ENCODE measurements around the gene PTCRA. TPM values are rescaled to one million over a fixed set of nuclear protein-coding genes. Genes with fewer than 3 reads are reported as not detected.

PTCRA gene
- total and polyA plus RNA-seq, 2 donors (not counting 3 experiments of a cell fraction or from before 2014, with no cell fraction given), result not detected

DNA sequence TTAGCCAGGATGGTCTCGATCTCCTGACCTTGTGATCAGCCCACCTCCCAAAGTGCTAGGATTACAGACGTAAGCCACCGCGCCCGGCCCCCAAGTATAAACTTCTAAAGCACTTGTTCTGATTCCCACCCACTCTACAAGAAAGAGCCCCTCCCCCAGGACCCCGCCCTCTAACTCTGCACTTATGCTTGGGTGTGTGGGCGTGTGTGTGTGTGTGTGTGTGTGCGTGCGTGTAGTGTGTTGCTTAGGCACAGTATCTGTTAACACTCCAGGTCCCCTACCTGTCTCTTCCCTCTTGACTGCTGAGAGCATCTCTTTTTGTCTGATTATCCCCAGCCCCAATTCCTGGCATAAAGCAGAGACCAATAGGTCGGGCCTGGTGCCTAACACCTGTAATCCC, 6.0 kb upstream of the PTCRA start:
- POLR2A ChIA-PET, result interaction anchor here (0.7 kb wide), 1 partner anchor 114 kb away, joined by 12 read pairs; no protein-coding TSS in a partner anchor
- Histone ChIP-seq H3K9me3 (replicated peaks; ENCODE audit: control insufficient read depth, insufficient read depth, low read length) (no peaks in the 10 kb centered on the region), H3K4me3 (replicated peaks in 1 of 3; ENCODE audit: insufficient read depth in 1 of 3, low read depth in 1 of 3, low read length in 3 of 3) (no peak overlapping the region), H3K36me3 (ENCODE audit: control insufficient read depth in 2 of 2, extremely low read depth in 1 of 2, insufficient read depth in 2 of 2, low read length in 2 of 2) (no peaks in the 10 kb centered on the region), H3K79me2 (ENCODE audit: control insufficient read depth, insufficient read depth, low read length) (no peaks in the 10 kb centered on the region), H3K9me1 (replicated peaks; ENCODE audit: control insufficient read depth, extremely low read depth, insufficient read depth, low read length) (no peaks in the 10 kb centered on the region), H4K20me1 (replicated peaks; ENCODE audit: control insufficient read depth, extremely low read depth, insufficient read depth, low read length) (no peaks in the 10 kb centered on the region), H3K27me3 (ENCODE audit: control insufficient read depth in 2 of 2, insufficient read depth in 2 of 2, low read length in 2 of 2) (peaks cover 2 to 6% of the 10 kb centered on the region in 2 experiments), H3K27ac (ENCODE audit: insufficient read depth, low read depth, low read length) (no peak overlapping the region), H3K4me1 (ENCODE audit: control insufficient read depth, extremely low read depth, insufficient read depth, low read length) (no peaks in the 10 kb centered on the region), H2AFZ (ENCODE audit: low read depth, low read length) (no peak overlapping the region), H3K9ac (replicated peaks; ENCODE audit: extremely low read depth, insufficient read depth, low read length) (no peak overlapping the region), H3K4me2 (ENCODE audit: insufficient read depth, low read length) (no peak overlapping the region)
- no peak for TF ChIP-seq EZH2 (IDR thresholded peaks at IDR 0.05; ENCODE audit: borderline replicate concordance, low read depth, low read length, severe bottlenecking)
- no peak for TF ChIP-seq FOS (IDR thresholded peaks at IDR 0.05; ENCODE audit: borderline replicate concordance, insufficient read depth, low read length)
- no peak for TF ChIP-seq JUN (IDR thresholded peaks at IDR 0.05; ENCODE audit: borderline replicate concordance, insufficient read depth, insufficient read length, low read depth)
- no peak for TF ChIP-seq POLR2AphosphoS5 (IDR thresholded peaks at IDR 0.05; ENCODE audit: insufficient read depth, low read depth, low read length)
- TF ChIP-seq, protein P1, sequence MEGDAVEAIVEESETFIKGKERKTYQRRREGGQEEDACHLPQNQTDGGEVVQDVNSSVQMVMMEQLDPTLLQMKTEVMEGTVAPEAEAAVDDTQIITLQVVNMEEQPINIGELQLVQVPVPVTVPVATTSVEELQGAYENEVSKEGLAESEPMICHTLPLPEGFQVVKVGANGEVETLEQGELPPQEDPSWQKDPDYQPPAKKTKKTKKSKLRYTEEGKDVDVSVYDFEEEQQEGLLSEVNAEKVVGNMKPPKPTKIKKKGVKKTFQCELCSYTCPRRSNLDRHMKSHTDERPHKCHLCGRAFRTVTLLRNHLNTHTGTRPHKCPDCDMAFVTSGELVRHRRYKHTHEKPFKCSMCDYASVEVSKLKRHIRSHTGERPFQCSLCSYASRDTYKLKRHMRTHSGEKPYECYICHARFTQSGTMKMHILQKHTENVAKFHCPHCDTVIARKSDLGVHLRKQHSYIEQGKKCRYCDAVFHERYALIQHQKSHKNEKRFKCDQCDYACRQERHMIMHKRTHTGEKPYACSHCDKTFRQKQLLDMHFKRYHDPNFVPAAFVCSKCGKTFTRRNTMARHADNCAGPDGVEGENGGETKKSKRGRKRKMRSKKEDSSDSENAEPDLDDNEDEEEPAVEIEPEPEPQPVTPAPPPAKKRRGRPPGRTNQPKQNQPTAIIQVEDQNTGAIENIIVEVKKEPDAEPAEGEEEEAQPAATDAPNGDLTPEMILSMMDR (IDR thresholded peaks at IDR 0.05; ENCODE audit: extremely low read depth in 1 of 2, insufficient read depth in 1 of 2, low read depth in 1 of 2, low read length in 2 of 2), result no peak
- no peak for TF ChIP-seq MYC (IDR thresholded peaks at IDR 0.05; ENCODE audit: low read depth, low read length)
- DNase-seq (ENCODE audit: low read depth, low spot score) (no peak), FAIRE-seq (no peak)
- dilution Hi-C loops (cut with MboI; ENCODE audit: extremely low pct_ligation_motif_present, low sequenced_read_pairs) (no loop called here), intact Hi-C loops (cut with micrococcal nuclease) (loop anchor here (10.0 kb wide), 1 partner anchor 595 kb away; no protein-coding TSS in a partner anchor)
- BruUV-seq (replicated peaks), result no TSS peak
- CTCF ChIA-PET, result interaction anchor here (0.6 to 0.7 kb wide), 2 partner anchors 600 to 649 kb away, joined by 3 read pairs; partner anchors contain the start of gene LRRC73

Data from endothelial cell of umbilical vein (primary cell).